HG02943 (cell line): ENCODE results near the gene LDB2.

Source experiments
- ATAC-seq: cut with Tn5 transposase; IDR thresholded peaks from one replicate; pipeline ENCODE4 v1.9.1; 2021; ENCODE audit warnings: mild to moderate bottlenecking, low read depth, moderate library complexity; ENCODE audit not compliant: unreplicated experiment

Gene LDB2

DNA sequence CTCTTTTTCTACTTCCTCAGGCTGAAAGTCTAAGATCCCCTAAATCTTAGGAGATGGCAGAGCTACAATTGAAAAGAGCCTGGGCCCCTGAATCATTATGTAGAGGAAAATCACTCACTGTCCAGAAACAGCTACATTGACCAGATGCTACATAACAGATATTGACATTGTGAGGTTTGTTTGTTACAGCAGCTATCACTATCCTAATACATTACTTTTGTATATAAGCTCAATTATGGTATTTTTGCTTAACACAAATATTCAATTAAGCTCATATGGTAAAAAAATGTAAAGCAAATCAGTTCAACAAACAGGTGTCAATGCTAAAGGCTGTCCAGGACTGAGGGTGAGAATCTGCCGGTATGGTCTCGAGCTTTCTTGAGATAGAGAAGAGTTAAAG lies 89.4 kb downstream of the LDB2 start:
- ATAC-seq, result no peak

DNA sequence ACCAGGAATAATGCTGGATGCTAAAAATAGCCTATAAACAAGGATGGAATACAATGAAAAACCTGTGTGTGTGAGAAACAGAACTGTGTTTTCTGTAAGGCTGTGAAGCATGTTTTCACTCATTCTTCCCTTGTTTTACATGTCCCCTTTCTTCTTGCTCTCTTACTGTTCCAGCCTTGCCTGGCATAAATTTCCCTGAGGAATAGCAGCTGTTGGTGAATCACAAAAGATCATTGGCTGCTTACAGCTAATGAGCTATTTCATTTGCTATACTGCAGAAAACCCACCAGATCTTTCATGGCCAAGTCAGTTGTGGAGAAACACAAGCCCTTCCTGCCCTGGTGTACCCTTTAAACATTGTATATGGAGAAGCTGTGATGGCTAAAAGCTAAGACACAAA lies 91.1 kb downstream of the LDB2 start:
- no peak for ATAC-seq

DNA sequence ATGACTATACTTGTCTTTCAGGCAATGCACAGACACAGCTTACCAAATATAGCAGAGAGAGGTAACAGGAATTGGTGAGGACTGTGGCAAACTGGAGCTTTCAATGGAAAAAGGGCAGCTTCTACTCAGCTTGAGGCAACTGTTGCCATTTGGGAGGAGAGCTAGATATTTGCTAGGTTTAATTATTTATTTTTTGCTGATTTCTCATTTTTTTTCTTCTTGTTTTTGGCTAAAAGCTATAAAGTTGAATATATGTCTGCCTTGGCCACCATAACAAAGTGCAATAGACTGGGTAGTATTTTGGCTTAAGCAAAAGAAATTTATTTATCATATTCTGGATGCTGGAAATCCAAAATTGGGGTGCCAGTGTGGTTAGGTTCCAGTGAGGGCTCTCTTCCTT lies 93.9 kb downstream of the LDB2 start:
- no peak for ATAC-seq

DNA sequence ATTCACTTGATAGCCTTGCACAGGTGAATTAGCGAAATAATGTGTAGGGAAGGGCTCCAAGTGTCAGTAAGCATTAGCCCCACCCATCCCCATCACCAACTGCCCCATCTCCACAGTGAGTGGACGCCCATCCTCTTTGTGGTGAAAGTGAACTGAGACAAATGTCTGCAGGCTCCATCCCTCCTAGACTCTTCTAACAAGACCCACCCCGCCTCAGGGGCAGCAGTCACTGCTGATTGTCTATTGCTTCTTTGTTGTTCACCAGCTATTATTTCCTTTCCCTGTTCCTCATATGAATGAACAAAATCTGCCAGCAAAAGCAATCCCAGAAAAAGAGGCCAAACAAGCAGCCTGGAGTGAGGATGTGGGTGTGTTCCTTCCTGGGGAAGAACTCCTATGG lies 96.4 kb downstream of the LDB2 start:
- ATAC-seq, result no peak

DNA sequence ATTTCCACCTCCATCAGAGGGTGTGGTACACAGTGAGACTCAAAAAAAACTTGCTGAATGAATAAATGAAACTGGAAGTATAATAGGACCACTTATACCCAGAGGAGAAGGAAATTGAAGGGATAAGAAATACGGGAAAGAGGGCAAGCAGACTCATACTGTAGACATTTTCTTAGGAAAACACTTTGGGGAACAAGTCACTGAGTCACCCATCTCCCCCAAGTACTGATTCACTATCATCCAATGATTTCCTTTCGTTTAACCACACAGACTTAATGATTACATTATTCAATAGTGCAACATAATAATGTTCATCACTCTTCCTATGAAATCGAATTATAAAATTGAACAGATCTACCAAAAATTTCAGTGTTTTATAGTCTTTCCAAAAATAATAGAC lies 97.1 kb downstream of the LDB2 start:
- ATAC-seq, result no peak

DNA sequence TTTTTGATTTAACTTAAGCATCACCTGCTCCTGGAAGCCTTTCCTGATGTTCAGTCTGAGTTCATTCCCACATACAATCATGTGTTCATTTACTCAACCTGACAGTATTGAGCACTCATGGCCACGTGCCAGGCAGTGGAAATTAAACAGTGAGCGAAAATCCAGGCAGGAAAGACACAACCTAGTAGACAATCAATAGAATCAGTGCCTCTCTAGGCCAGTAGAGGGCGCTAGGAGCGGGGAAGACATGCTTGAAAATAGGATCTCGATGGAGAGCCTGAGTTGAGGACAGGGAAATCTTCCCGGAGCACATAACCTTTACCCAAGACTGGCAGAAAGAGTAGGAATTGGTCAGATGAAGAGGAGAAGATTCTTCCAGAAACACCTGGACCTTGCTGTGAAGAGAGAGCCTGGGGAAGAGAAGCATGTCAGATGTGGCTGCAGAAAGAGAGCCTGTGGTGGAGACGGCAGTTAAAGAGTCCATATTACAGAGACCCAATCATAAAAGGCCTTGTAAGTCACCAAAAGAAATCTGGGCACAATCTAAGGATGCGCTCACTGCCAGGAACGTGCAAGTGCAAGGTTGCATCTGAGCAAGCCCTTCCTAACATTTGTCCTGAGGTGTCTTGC lies 103.5 kb downstream of the LDB2 start:
- ATAC-seq, result no peak

DNA sequence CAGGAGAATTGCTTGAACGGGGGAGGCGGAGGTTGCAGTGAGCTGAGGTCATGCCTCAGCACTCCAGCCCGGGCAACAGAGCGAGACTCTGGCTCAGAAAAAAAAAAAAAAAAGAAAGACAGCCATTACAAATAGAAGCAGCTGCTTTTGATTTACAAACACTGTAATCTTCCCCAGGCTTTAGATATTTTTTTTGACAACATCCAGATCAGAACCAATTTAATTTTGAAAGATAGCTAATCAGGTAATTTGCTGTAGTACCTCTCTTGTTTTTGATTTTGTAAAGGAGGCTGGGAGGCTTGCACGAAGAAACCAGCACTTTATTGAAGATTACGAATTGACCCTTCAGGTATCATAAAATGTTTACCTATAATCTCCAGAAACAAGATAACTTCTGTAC lies 107.0 kb downstream of the LDB2 start:
- no peak for ATAC-seq

DNA sequence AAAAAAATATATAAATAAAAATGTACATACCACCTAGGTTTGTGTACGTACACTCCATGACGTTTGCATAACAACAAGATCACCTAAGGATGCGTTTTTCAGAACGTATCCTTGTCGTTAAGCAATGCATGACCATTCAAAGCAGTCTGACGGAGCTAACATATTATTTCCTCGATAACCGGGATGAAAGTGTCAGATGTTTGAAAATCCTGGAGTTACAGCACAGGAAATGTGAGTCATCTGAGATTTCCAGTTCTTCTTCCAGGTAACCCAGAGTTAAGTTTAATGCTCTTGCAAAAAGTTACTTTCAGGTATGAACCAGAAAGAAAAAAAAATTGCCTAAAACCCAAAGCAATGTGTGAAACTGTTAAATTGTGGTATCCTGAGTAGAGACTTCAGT lies 107.9 kb downstream of the LDB2 start:
- ATAC-seq, result no peak

DNA sequence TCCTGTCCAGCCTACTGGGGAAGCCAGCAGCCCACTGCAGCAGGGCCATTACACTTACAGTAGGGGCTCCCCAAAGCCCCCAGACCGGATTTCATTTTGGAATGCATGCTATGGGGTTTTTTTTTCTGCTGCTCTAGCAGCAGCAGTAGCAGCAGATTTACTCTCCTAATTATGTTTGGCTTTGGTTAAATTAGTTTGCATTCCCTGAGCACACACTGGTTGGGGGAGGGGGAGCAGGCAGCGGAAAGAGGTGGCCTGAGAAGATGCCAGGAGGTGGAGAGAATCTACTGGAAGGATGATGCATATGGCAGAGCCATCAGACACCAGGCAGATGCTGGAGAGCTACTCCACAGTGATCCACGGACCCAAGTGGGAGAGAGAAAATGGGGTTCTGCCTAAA lies 109.6 kb downstream of the LDB2 start:
- ATAC-seq, result no peak

DNA sequence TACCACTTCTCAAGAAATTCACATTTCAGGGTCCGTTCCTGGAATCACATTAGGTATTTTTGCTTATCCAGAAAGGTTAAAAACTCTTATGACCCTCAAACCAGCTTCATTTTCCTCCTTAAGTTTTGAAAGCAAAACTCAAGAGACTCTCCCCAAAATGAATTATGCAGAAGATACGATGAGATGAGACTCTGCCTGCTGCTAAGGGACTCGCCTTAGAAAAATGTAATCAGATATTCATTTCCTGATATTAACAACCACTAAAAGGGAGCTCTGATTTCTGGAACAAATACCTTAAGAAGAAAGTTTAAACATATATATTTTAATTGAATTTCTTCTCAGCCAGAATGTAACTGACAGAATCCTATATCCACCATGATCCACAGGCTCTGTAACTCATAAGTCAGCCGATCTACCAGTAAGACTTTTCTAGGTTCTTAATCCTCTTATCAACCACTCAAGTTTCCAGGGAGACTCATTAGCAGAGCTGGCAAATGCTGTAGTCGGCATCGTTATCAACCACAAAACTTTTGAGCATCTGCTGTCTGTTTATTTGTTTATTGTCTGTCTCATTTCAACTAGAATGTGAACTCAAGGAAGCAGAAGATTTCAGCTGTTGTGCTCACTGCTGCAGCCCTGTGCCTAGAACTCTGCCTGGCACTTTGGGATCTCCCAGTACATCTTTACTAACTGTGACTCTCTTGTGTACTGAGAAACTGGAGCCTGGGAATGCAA lies 112.5 kb downstream of the LDB2 start:
- ATAC-seq, result no peak

DNA sequence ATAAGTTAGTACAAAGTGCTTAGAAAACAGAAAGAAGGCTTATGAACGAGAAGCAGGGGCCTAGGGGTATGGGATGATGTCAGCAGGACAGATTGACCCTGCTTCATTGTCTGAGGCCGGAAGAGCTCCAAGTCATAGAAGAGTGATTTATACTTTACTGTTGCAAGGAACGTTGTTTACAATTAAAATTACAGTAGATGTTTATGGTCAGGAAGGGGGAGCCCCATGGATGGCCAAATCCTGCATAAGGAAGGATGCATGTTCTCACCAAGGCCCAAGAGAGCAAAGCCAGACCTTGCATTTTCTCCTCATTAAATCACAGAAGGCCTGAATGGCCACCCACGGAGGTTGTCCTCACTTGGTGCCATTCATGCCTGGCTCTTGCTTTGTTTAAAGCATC lies 115.3 kb downstream of the LDB2 start:
- ATAC-seq, result no peak

DNA sequence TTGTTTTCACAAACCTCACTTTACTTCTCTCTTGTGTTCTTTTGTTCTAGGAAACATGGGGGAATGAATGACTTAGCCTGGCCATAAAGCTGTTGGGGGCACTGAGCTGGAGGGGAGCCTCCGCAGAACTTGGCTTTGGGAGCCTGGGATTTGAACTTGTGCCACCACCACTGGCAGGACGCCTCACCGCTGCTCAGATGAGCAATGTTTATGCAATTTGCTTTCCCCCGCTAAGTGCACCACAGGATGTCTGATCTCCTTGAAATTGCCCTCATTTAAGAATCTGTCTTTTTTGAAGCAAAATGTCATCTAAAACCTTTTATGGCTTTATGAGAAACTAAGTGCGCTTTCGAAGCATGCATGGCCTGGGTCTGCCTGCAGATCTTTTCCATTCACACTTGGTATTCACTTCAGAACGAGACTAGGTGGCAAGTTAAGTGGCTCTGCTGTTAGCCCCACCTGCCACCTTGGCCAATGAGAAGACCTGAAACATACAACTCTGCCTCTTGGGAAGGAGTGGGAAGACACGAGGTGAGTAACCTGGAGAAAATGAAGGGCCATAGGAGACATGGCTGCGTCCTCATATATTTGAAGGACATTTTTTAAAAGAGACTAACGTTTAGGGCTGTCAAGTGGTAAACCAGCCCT lies 119.3 kb downstream of the LDB2 start:
- ATAC-seq, result no peak

DNA sequence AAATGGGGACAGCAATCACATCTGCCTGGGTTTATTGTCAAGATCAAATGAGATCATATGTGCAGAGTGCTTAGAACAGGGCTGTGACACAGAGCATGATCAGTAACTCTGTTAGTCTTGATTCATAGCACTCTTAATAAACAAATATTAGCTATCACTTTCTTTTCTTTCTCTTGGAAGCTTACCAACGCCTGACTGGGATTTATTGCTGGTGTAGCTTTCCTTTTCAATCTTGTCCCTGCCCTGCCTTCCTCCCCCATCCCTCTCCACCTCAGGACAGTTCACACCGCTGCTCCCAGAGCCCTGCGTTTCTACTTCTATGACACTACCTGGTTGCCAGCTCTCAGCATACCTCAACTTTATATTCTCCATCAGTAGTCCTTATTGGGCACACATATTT lies 120.7 kb downstream of the LDB2 start:
- no peak for ATAC-seq

DNA sequence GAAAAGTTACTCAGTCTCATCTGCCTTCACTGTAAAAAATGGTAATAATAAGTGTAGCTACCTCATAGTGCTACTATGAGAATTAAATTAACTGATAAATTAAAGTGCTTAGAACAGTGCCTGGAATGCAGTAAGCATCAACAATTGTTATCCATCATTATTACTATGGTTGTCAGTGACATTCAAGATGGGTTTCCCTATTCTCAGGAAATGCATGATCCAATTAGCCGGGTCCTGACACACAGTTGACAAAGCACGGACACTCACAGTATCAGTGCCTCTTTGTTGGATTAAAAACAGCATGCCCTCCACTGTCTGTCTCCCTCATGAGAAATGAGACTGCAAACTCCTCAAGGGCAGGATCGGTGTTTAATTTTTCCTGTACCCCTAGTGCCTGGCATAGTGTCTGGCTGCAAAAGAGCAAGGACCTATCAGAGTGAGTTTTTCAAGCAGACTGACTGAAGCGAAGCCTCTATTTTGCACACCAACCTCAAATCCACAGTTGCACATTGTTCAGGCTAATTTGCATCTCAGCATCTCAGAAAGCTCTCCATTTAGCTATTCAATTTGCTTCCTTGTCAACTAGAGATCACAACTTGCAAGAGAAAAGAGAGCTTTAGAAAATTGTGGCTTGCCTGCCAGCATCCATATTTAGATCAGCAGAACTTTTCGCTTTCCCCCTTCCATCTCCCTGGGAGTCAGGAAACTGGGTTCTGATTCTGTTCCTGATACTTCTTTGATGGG lies 122.9 kb downstream of the LDB2 start:
- no peak for ATAC-seq

DNA sequence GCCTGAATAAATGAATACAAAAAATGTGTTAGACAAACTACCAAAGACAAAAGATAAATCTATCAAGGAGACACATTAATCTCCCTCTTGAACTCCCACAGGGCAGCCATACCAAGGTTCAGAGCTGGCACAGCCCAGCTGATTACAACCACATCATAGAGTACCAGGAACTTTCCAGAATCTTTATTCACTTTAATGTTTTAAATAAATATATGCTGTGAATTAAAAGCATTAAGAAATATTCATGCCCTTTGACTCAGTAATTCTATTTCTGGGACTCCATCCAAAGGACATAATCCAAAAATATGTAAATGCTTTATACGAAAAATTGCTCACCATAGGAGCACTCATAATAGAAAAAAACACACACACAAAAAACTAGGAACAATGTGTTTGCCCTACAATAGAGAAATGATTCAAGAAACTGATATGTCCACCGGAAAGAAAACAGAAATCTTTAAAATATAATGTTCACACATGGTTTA lies 126.0 kb downstream of the LDB2 start:
- ATAC-seq, result no peak

DNA sequence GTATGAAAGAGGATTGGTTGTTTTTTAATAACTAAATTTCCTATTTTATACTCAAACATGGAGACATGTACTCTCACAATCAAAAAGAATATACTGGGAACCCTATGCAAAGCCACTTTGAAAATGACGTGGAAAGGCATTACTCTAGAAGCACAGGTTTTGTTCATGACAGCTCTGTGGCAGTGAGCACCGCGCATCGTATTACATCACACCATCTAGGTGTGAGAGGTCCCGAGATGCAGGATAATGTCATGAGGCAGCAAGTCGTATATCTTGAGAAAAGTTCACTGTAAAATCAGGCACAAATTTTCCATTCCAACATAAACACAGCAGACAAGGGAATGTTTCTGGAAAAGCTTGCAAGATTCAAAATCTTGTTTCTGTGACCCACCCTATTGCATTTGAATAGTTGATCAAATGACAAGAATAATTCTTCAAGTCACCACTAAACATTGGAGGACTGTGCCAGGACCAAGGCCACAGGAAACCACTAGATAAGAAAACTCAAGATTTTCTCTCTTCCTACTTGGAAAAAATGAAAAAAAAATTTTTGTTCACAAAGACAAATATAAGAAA lies 127.6 kb downstream of the LDB2 start:
- ATAC-seq, result no peak

DNA sequence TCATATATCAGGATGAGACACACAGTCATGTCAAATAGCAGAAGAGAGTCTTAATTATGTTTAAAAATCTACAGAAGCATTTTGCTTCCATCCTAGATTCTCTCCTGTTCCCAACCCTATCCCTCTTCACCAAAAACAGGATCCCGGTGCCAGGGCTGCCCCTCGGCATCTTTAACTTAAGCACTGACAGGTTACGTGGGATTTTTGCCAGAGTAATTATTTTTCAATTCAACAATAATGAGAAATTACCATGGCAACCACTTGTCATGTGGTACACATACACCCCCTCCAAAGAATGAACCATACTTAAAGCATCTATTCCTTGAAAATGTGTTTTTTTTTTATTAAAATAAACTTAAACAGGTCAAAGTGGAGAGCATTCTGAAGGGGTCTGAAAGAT lies 130.6 kb downstream of the LDB2 start:
- no peak for ATAC-seq

DNA sequence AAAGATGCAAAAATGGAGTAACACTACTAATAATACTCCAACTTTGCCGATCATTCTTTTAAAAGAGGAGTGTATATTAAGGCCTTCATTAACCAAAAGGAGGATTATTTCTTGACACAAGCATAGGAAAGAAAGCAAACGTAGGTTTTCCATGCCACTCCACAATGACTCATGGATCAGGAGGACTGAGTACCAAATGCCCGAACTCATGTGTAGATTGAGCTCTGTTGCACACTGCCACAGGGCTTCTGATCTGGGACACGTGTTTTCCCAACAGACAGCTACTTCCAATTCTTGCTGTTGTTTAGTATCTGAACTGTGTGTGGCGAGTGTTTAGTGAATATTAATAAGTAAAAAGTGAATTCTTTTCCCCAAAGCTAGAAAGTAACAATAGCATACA lies 131.2 kb downstream of the LDB2 start:
- no peak for ATAC-seq

DNA sequence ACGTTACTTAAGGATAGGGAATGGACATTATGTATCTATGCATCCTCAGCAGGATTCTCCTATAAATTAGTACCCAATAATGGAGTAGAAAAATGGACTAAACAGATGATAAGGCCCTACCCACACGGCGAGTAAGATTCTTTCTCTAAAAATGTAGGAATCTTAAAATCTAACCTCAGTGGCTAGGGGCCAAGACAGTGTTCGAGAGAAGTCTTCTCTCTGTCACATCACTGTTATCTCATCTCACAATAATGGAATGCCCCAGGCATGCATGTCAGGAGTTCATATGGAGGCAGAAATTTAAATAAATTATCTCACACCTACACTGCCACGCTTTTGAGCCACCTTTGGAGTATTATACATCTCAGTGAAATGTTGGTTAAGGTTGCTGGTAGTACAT lies 132.9 kb downstream of the LDB2 start:
- ATAC-seq, result no peak

DNA sequence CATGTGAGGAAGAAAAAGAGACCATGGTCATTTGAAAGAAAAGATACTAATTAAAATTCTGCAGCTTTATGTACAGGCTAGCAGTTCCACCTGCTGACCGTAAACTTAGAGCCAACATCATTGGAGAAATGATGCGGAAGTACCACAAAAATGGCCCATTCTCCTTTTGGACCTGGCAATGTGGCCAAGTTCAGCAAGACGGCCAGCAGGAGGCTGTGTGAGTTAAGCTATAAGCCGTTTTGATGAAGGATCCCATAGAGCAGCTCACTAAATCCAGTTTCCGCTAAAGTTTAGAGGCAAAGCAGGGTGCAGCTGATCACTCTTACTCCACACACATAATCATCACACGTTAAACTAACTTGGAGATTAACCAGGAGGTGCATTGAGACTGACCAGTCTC lies 133.8 kb downstream of the LDB2 start:
- ATAC-seq, result no peak
